Measurements from ENCODE around the gene SNHG17. TPM values are rescaled to one million over a fixed set of nuclear protein-coding genes. Genes with fewer than 3 reads are reported as not detected.
"Not testable (repeated sequence)": the region's sequence is repeated elsewhere in the genome, so short reads cannot be mapped to it uniquely, and the experiment has no call there.

SNHG17 gene
- total RNA-seq, 1 donor from 2014 or later: 31.6 TPM

- Mint-ChIP-seq H3K36me3 (ENCODE audit: insufficient read depth) (peaks cover 22% of the 10 kb centered on the region), H3K27me3 (no peaks in the 10 kb centered on the region)
- no peak for DNase-seq (ENCODE audit: low spot score, unreplicated experiment)
Observed at GRCh38 chr20:38412877-38413577, 22.1 kb downstream of the SNHG17 start.

GRCh38 chr20:38407822-38408221 is 27.3 kb downstream of the SNHG17 start:
- not testable (repeated sequence) for H3K27me3 Mint-ChIP-seq; H3K9me3 Mint-ChIP-seq (ENCODE audit: low read depth); H3K4me3 Mint-ChIP-seq (ENCODE audit: low read depth); DNase-seq (ENCODE audit: low spot score, unreplicated experiment); H3K4me1 Mint-ChIP-seq (ENCODE audit: low read depth); H3K27ac Mint-ChIP-seq
- peaks cover 18% of the 10 kb centered on the region for H3K36me3 Mint-ChIP-seq (ENCODE audit: insufficient read depth)

More at GRCh38 chr20:38412877-38413577, 22.1 kb downstream of the SNHG17 start:
- H3K4me1 Mint-ChIP-seq (ENCODE audit: low read depth): no peaks in the 10 kb centered on the region
- no peak for TF ChIP-seq CTCF (IDR thresholded peaks at IDR 0.05; ENCODE audit: unreplicated experiment)
- H3K4me3 Mint-ChIP-seq (ENCODE audit: low read depth): no peak overlapping the region
- no peaks in the 10 kb centered on the region for H3K9me3 Mint-ChIP-seq (ENCODE audit: low read depth)
- H3K27ac Mint-ChIP-seq: no peak overlapping the region

- no peaks in the 10 kb centered on the region for H3K4me1 Mint-ChIP-seq (ENCODE audit: low read depth)
- H3K9me3 Mint-ChIP-seq (ENCODE audit: low read depth): peaks cover 7% of the 10 kb centered on the region
- no peaks in the 10 kb centered on the region for H3K27me3 Mint-ChIP-seq
- H3K27ac Mint-ChIP-seq: no peak overlapping the region
- peaks cover 18% of the 10 kb centered on the region for H3K36me3 Mint-ChIP-seq (ENCODE audit: insufficient read depth)
- H3K4me3 Mint-ChIP-seq (ENCODE audit: low read depth): no peak overlapping the region
- no peak for TF ChIP-seq CTCF (IDR thresholded peaks at IDR 0.05; ENCODE audit: unreplicated experiment)
- no peak for DNase-seq (ENCODE audit: low spot score, unreplicated experiment)
Observed at GRCh38 chr20:38407321-38407720, 27.8 kb downstream of the SNHG17 start.

GRCh38 chr20:38406476-38406875 is 28.7 kb downstream of the SNHG17 start:
- Mint-ChIP-seq H3K27me3 (no peaks in the 10 kb centered on the region), H3K36me3 (ENCODE audit: insufficient read depth) (peaks cover 18% of the 10 kb centered on the region), H3K4me3 (ENCODE audit: low read depth) (no peak overlapping the region), H3K27ac (no peak overlapping the region), H3K9me3 (ENCODE audit: low read depth) (peaks cover 7% of the 10 kb centered on the region), H3K4me1 (ENCODE audit: low read depth) (no peaks in the 10 kb centered on the region)
- DNase-seq (ENCODE audit: low spot score, unreplicated experiment): no peak
- TF ChIP-seq CTCF (IDR thresholded peaks at IDR 0.05; ENCODE audit: unreplicated experiment): no peak

GRCh38 chr20:38405132-38405531 is 30.0 kb downstream of the SNHG17 start:
- peaks cover 17% of the 10 kb centered on the region for H3K36me3 Mint-ChIP-seq (ENCODE audit: insufficient read depth)
- DNase-seq (ENCODE audit: low spot score, unreplicated experiment): no peak
- H3K9me3 Mint-ChIP-seq (ENCODE audit: low read depth): peaks cover 7% of the 10 kb centered on the region
- no peak for TF ChIP-seq CTCF (IDR thresholded peaks at IDR 0.05; ENCODE audit: unreplicated experiment)
- H3K4me3 Mint-ChIP-seq (ENCODE audit: low read depth): no peak overlapping the region
- no peaks in the 10 kb centered on the region for H3K27me3 Mint-ChIP-seq
- H3K27ac Mint-ChIP-seq: no peak overlapping the region
- no peaks in the 10 kb centered on the region for H3K4me1 Mint-ChIP-seq (ENCODE audit: low read depth)

- no peak for DNase-seq (ENCODE audit: low spot score, unreplicated experiment)
- no peaks in the 10 kb centered on the region for H3K4me1 Mint-ChIP-seq (ENCODE audit: low read depth)
- peaks cover 7% of the 10 kb centered on the region for H3K9me3 Mint-ChIP-seq (ENCODE audit: low read depth)
- no peak for TF ChIP-seq CTCF (IDR thresholded peaks at IDR 0.05; ENCODE audit: unreplicated experiment)
- H3K36me3 Mint-ChIP-seq (ENCODE audit: insufficient read depth): peaks cover 17% of the 10 kb centered on the region
- no peak overlapping the region for H3K27ac Mint-ChIP-seq
- H3K4me3 Mint-ChIP-seq (ENCODE audit: low read depth): no peak overlapping the region
- H3K27me3 Mint-ChIP-seq: no peaks in the 10 kb centered on the region
Observed at GRCh38 chr20:38404016-38404415, 31.1 kb downstream of the SNHG17 start.
